Peyer's patch (tissue), 4 donors: ENCODE measurements around the gene GTF2H1. TPM values are rescaled to one million over a fixed set of nuclear protein-coding genes. Genes with fewer than 3 reads are reported as not detected.
"Not testable (repeated sequence)": the region's sequence is repeated elsewhere in the genome, so short reads cannot be mapped to it uniquely, and the experiment has no call there.

Experiments
- DNase-seq, 3 donors: peaks; one replicate each; pipeline ENCODE4 v3.0.0-alpha.2; 2017 to 2019
- H3K27ac ChIP-seq, 4 donors: fragments of 200-600 bp; sonication (generic); one replicate each; pipeline ENCODE4 v1.5.1; 2016 to 2019
- H3K27me3 ChIP-seq, 2 donors: fragments of 200-600 bp; sonication (generic); one replicate each; pipeline ENCODE4 v1.5.1; 2019
- H3K36me3 ChIP-seq, 3 donors: fragments of 200-600 bp; sonication (generic); one replicate each; pipeline ENCODE4 v1.5.1; 2016 to 2019
- H3K4me1 ChIP-seq, 4 donors: fragments of 200-600 bp; sonication (generic); one replicate each; pipeline ENCODE4 v1.5.1; 2016 to 2019
- H3K4me3 ChIP-seq, 4 donors: fragments of 200-600 bp; sonication (generic); 1 replicate in 3 of 4; 2 replicates in 1 of 4; pipeline ENCODE4 v1.5.1; 2016 to 2019; ENCODE audit warnings: mild to moderate bottlenecking in 1 of 4
- H3K9me3 ChIP-seq, 4 donors: fragments of 200-600 bp; sonication (generic); one replicate each; pipeline ENCODE4 v1.5.1; 2016 to 2019; ENCODE audit warnings: mild to moderate bottlenecking in 1 of 4
- POLR2A ChIP-seq, 2 donors: fragments of 450-650 bp; IDR thresholded peaks; one replicate each; pipeline ENCODE4 v1.5.1; 2017; ENCODE audit warnings: antibody characterized with exemption in 2 of 2, mild to moderate bottlenecking in 2 of 2, moderate library complexity in 2 of 2
- small RNA-seq, 2 donors: library from RNA; depleted of rRNA; stranded (forward); fragments of <200 nt; gene quantifications; one replicate each; pipeline ENCODE3, GENCODE V24; 2016
- total RNA-seq, 4 donors: library from RNA; depleted of rRNA; stranded (reverse); fragments of >200 nt; gene quantifications; one replicate each; pipeline ENCODE4 v1.1.0, GENCODE V29; 2016
- TF ChIP-seq, protein P1 (sequence below), 6 experiments: fragments of 450-650 bp in 4 of 6; fragments of 200-600 bp in 2 of 6; sonication (generic) in 1 of 6; IDR thresholded peaks; one replicate each; pipeline ENCODE4 v1.5.1; 2017 to 2019; ENCODE audit warnings: antibody characterized with exemption in 6 of 6, mild to moderate bottlenecking in 3 of 6, moderate library complexity in 1 of 6

GTF2H1 gene
- total RNA-seq, 4 donors from 2014 or later = 57.2 to 69.1 (median 63.7) TPM

DNA sequence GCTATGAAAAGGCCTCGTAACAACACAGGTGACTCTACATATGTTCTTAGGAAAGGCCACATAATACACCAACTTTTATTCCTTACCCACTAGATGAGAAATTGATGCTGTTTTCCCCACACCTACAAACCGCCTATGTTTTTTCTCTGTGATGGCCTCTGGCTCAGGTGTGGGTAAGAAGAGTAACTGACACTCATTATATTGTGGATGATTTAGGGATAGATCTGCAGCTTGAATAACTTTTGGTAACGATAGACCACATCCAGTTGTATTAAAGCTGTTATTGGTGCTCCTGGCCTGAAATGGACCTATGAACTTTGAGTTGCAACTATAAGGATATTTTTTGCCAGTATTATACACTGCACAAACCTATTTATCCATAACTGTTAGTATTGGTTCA is 75.6 kb downstream of the GTF2H1 start:
- TF ChIP-seq, protein P1, sequence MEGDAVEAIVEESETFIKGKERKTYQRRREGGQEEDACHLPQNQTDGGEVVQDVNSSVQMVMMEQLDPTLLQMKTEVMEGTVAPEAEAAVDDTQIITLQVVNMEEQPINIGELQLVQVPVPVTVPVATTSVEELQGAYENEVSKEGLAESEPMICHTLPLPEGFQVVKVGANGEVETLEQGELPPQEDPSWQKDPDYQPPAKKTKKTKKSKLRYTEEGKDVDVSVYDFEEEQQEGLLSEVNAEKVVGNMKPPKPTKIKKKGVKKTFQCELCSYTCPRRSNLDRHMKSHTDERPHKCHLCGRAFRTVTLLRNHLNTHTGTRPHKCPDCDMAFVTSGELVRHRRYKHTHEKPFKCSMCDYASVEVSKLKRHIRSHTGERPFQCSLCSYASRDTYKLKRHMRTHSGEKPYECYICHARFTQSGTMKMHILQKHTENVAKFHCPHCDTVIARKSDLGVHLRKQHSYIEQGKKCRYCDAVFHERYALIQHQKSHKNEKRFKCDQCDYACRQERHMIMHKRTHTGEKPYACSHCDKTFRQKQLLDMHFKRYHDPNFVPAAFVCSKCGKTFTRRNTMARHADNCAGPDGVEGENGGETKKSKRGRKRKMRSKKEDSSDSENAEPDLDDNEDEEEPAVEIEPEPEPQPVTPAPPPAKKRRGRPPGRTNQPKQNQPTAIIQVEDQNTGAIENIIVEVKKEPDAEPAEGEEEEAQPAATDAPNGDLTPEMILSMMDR (IDR thresholded peaks at IDR 0.05) = no peak
- Histone ChIP-seq H3K4me1 (peaks cover 0 to 19% (median 0%) of the 10 kb centered on the region in 4 donors), H3K36me3 (peaks cover 0 to 61% (median 8%) of the 10 kb centered on the region in 3 donors), H3K9me3 (no peaks in the 10 kb centered on the region), H3K27ac (no peak overlapping the region), H3K4me3 (no peak overlapping the region), H3K27me3 (no peaks in the 10 kb centered on the region)
- no peak for DNase-seq

DNA sequence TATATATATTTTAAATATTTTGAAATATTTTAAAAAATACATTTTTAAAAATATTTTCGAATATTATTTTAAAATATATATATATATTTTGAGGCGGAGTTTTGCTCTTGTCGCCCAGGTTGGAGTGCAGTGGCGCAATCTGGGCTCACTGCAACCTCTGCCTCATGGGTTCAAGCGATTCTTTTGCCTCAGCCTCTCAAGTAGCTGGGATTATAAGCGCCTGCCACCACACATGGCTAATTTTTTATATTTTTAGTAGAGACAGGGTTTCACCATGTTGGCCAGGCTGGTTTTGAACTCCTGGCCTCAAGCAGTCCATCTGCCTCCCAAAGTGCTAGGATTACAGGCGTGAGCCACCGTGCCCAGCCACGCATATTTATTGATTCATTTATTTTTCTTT is 78.7 kb downstream of the GTF2H1 start:
- peak in 1 of 3 donors; percentile 27 for DNase-seq
- H3K9me3 ChIP-seq, H3K4me3 ChIP-seq, H3K27ac ChIP-seq, H3K27me3 ChIP-seq: not testable (repeated sequence)
- Histone ChIP-seq H3K36me3 (peaks cover 7 to 92% (median 8%) of the 10 kb centered on the region in 3 donors), H3K4me1 (peaks cover 0 to 10% (median 0%) of the 10 kb centered on the region in 4 donors)

DNA sequence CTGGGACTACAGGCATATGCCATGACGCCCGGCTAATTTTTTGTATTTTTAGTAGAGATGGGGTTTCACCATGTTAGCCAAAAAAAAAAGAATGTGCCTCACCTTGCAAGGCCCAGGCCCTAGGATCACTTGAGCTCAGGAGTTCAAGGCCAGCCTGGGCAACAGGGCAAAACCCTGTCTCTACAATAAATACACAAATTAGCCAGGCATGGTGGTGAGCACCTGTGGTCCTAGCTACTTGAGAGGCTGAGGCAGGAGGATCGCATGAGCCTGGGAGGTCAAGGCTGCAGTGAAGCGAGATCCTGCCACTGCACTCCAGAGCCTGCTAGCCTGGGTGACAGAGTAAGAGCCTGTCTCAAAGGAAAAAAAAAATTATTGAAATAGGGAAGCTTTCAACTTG is 81.7 kb downstream of the GTF2H1 start:
- H3K36me3 ChIP-seq = peaks cover 7 to 97% (median 8%) of the 10 kb centered on the region in 3 donors
- H3K4me3 ChIP-seq = no peak overlapping the region
- no peaks in the 10 kb centered on the region for H3K27me3 ChIP-seq
- H3K4me1 ChIP-seq = no peaks in the 10 kb centered on the region
- no peak for DNase-seq
- H3K9me3 ChIP-seq = no peaks in the 10 kb centered on the region
- TF ChIP-seq, protein P1 (IDR thresholded peaks at IDR 0.05) = no peak
- TF ChIP-seq POLR2A (IDR thresholded peaks at IDR 0.05) = no peak
- H3K27ac ChIP-seq = no peak overlapping the region

DNA sequence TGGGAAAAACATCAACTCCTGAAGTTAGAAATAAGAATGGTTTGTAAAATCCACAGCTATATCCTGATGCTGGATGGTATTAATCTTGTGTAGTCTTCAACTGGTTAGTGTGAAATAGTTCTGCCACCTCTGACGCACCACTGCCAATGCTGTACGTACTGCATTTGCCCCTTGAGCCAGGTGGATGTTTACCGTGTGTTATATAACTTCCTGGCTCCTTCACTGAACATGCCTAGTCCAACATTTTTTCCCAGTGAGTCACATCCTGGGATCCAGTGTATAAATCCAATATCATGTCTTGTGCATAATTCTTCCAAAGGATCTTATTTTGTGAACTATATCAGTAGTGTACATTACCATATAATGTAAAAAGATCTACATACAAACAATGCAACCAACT is 85.0 kb downstream of the GTF2H1 start:
- not testable (repeated sequence) for H3K4me3 ChIP-seq, H3K27me3 ChIP-seq, H3K4me1 ChIP-seq, H3K9me3 ChIP-seq
- peak in 1 of 3 donors; percentile 80 for DNase-seq
- H3K27ac ChIP-seq = peak overlapping the region in 2 of 4 donors; percentile 36 to 77
- peaks cover under 1 to 65% (median 7%) of the 10 kb centered on the region in 3 donors for H3K36me3 ChIP-seq

DNA sequence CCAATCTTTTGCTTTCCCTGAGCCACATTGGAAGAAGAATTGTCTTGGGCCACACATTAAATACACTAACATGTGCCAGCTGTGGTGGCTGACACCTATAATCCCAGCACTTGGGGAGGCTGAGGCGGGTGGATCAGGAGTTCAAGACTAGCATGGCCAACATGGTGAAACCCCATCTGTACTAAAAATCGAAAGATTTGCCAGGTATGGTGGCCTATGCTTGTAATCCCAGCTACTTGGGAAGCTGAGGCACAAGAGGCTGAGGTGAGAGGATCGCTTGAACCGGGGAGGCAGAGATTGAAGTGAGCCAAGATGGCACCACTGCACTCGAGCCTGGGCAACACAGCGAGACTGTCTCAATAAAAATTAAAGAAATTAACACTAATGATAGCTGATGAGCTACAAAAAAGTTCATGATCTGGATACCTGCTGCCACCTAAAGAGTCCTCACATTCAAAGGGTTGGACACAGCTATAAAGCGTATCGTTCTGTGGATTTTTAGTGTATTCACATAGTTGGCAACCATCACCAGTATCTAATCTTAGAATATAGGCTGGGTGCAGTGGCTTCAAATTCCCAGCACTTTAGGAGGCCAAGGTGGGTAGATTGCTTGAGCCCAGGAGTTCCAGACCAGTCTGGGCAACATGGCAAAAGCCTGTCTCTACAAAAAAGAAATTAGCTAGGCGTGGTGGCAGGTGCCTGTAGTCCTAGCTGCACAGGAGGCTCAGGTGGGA is 86.4 kb downstream of the GTF2H1 start:
- Histone ChIP-seq H3K27me3 (no peaks in the 10 kb centered on the region), H3K4me1 (peaks cover 0 to 9% (median 0%) of the 10 kb centered on the region in 4 donors), H3K9me3 (no peaks in the 10 kb centered on the region), H3K36me3 (peaks cover 0 to 52% (median 5%) of the 10 kb centered on the region in 3 donors), H3K27ac (no peak overlapping the region), H3K4me3 (no peak overlapping the region)
- no peak for DNase-seq
- TF ChIP-seq, protein P1 (IDR thresholded peaks at IDR 0.05) = no peak

DNA sequence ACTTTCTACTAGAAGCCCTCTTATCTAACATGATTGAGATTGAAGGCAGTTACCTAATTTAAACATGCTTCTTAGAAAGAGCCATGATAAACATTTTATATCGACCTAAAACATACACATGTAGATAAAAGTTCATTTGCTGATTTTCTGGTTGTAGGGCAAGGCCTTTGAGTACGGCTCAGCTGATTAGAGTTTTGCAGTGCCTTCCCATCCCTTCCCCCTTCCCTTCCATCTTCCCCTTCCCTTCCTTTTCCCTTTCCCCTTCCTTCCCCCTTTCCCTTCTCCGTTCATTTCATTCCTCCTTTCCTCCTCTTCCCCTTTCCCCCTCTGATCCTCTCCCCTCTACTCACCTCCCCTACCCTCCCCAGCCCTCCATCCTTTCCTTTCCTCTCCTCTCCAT is 94.1 kb downstream of the GTF2H1 start:
- Histone ChIP-seq H3K4me3 (no peak overlapping the region), H3K9me3 (no peaks in the 10 kb centered on the region), H3K27me3 (no peaks in the 10 kb centered on the region), H3K4me1 (peaks cover 0 to 9% (median 0%) of the 10 kb centered on the region in 4 donors), H3K27ac (no peak overlapping the region), H3K36me3 (no peaks in the 10 kb centered on the region)
- DNase-seq = no peak
- TF ChIP-seq POLR2A (IDR thresholded peaks at IDR 0.05) = no peak
- TF ChIP-seq, protein P1 (IDR thresholded peaks at IDR 0.05) = no peak

Small RNA genes within 50 kb of the gene (small RNA-seq; reads per million reads assigned to genes)
- 0.35 to 1.1 reads per million in 2 donors for gene MIR3159

Other genes with a start within 250 kb of the GTF2H1 start
- gene SAAL1, start 216.5 kb upstream of the GTF2H1 start, total RNA-seq = 10 to 100 TPM in 3 of 4 donors, 1 to 10 TPM in 1; 8.6 to 58.6 (median 15.5) TPM
- gene MRGPRX3, start 190.0 kb upstream of the GTF2H1 start, total RNA-seq = not detected
- gene MRGPRX4, start 149.7 kb upstream of the GTF2H1 start, total RNA-seq = not detected
- not detected for gene SAA4, start 85.8 kb upstream of the GTF2H1 start, total RNA-seq
- 1 to 10 TPM in 1 of 4 donors, not detected in 3; 3.9 TPM for gene SAA2, start 73.9 kb upstream of the GTF2H1 start, total RNA-seq
- gene SAA1, start 56.3 kb upstream of the GTF2H1 start, total RNA-seq = 1 to 10 TPM in 1 of 4 donors, not detected in 3; 4.7 TPM
- gene HPS5, start 427 bp upstream of the GTF2H1 start, total RNA-seq = 10 to 100 TPM; 17.6 to 49.9 (median 38.0) TPM
- 100 to 1,000 TPM; 220 to 579 (median 534) TPM for gene LDHA, start 72.0 kb downstream of the GTF2H1 start, total RNA-seq
- not detected for gene LDHC, start 89.8 kb downstream of the GTF2H1 start, total RNA-seq
- not detected for gene LDHAL6A, start 133.3 kb downstream of the GTF2H1 start, total RNA-seq
- gene TSG101, start 204.4 kb downstream of the GTF2H1 start, total RNA-seq = 10 to 100 TPM; 61.8 to 73.5 (median 67.6) TPM